ENCODE results near the gene TRAF3.
"Not testable (repeated sequence)": the region's sequence is repeated elsewhere in the genome, so short reads cannot be mapped to it uniquely, and the experiment has no call there.

Gene TRAF3

GRCh38 chr14:102835959-102836358 is 58.7 kb downstream of the TRAF3 start:
- H3K9me3 Mint-ChIP-seq = no peaks in the 10 kb centered on the region
- no peak for DNase-seq (ENCODE audit: low spot score in 2 of 2)
- no peak overlapping the region for H3K4me3 Mint-ChIP-seq
- peaks cover 30% of the 10 kb centered on the region for H3K36me3 Mint-ChIP-seq (ENCODE audit: insufficient read depth)
- H3K27me3 Mint-ChIP-seq = no peaks in the 10 kb centered on the region
- no peak overlapping the region for H3K27ac Mint-ChIP-seq (ENCODE audit: low read depth)
- H3K4me1 Mint-ChIP-seq = peaks cover 33% of the 10 kb centered on the region
- ATAC-seq (replicated peaks; ENCODE audit: extremely low read depth, poor library complexity, severe bottlenecking) = no peak

DNA sequence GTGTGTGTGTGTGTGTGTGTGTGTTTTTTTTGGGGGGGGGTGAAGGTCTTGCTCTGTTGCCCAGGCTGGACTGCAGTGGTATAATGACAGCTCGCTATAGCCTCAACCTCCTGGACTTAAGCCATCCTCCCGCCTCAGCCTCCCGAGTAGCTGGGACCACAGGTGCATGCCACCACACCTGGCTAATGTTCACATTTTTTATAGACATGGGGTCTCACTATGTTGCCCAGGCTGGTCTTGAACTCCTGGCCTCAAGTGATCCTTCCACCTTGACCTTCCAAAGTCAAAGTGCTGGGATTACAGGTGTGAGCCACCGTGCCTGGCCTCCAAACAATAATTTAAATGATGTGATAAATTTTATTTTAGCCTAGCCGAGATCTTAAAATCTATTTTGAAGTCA is 59.9 kb downstream of the TRAF3 start:
- peaks cover 30% of the 10 kb centered on the region for H3K4me1 Mint-ChIP-seq
- not testable (repeated sequence) for H3K27ac Mint-ChIP-seq (ENCODE audit: low read depth); ATAC-seq (replicated peaks; ENCODE audit: extremely low read depth, poor library complexity, severe bottlenecking); H3K9me3 Mint-ChIP-seq; DNase-seq (ENCODE audit: low spot score in 2 of 2); H3K4me3 Mint-ChIP-seq; H3K27me3 Mint-ChIP-seq
- peaks cover 28% of the 10 kb centered on the region for H3K36me3 Mint-ChIP-seq (ENCODE audit: insufficient read depth)

GRCh38 chr14:102838501-102838900 is 61.3 kb downstream of the TRAF3 start:
- DNase-seq (ENCODE audit: low spot score in 2 of 2) (no peak), ATAC-seq (replicated peaks; ENCODE audit: extremely low read depth, poor library complexity, severe bottlenecking) (no peak)
- H3K27me3 Mint-ChIP-seq = no peaks in the 10 kb centered on the region
- peaks cover 34% of the 10 kb centered on the region for H3K4me1 Mint-ChIP-seq
- H3K9me3 Mint-ChIP-seq = no peaks in the 10 kb centered on the region
- H3K27ac Mint-ChIP-seq (ENCODE audit: low read depth) = no peak overlapping the region
- no peak overlapping the region for H3K4me3 Mint-ChIP-seq
- peaks cover 27% of the 10 kb centered on the region for H3K36me3 Mint-ChIP-seq (ENCODE audit: insufficient read depth)

GRCh38 chr14:102840115-102840514 is 62.9 kb downstream of the TRAF3 start:
- H3K27ac Mint-ChIP-seq (ENCODE audit: low read depth) = no peak overlapping the region
- H3K27me3 Mint-ChIP-seq = no peaks in the 10 kb centered on the region
- no peak overlapping the region for H3K4me3 Mint-ChIP-seq
- DNase-seq (ENCODE audit: low spot score in 2 of 2) (no peak), ATAC-seq (replicated peaks; ENCODE audit: extremely low read depth, poor library complexity, severe bottlenecking) (no peak)
- peaks cover 28% of the 10 kb centered on the region for H3K4me1 Mint-ChIP-seq
- no peaks in the 10 kb centered on the region for H3K9me3 Mint-ChIP-seq
- peaks cover 20% of the 10 kb centered on the region for H3K36me3 Mint-ChIP-seq (ENCODE audit: insufficient read depth)

- H3K4me3 Mint-ChIP-seq = no peak overlapping the region
- H3K36me3 Mint-ChIP-seq (ENCODE audit: insufficient read depth) = peaks cover 19% of the 10 kb centered on the region
- no peak for ATAC-seq (replicated peaks; ENCODE audit: extremely low read depth, poor library complexity, severe bottlenecking)
These were observed 63.7 kb downstream of the TRAF3 start for GRCh38 chr14:102840771-102841528.

DNA sequence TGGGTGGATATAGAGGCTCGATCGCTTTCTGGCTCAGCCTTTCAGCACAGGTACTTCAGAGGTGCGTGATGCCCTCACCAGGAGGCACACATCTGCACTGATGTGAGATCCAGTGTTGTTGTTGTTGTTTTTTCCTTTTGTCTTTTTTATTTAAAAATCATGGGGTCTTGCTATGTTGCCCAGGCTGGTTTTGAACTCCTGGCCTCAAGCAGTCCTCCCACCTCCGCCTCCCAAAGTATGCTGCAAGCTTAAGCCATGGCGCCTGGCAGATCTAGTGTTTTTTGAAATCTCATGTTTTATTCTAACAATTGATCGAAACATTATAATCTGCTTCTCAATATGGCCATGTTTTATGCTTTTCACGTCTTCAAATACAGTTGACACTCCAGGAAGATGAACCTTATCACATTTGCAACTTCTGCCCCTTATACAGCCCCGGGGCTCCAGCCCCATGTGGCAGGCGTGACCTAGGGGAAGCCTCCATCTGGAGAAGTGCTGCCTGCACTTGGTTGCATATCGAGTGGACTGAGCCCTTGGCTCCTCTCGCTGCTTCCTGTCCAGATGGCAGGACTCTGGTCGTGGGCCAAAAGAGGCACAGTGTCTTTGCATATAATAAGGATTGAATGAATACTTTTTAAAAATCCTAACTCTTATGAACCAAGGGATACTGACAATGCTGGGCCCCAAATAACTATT is 71.7 kb downstream of the TRAF3 start:
- H3K4me3 Mint-ChIP-seq = no peak overlapping the region
- H3K4me1 Mint-ChIP-seq = peaks cover 19% of the 10 kb centered on the region
- ATAC-seq (replicated peaks; ENCODE audit: extremely low read depth, poor library complexity, severe bottlenecking) (no peak), DNase-seq (ENCODE audit: low spot score in 2 of 2) (no peak)
- no peaks in the 10 kb centered on the region for H3K9me3 Mint-ChIP-seq
- H3K27ac Mint-ChIP-seq (ENCODE audit: low read depth) = no peak overlapping the region
- H3K36me3 Mint-ChIP-seq (ENCODE audit: insufficient read depth) = peaks cover 12% of the 10 kb centered on the region
- H3K27me3 Mint-ChIP-seq = no peaks in the 10 kb centered on the region

More at GRCh38 chr14:102840771-102841528, 63.7 kb downstream of the TRAF3 start:
- H3K9me3 Mint-ChIP-seq = no peaks in the 10 kb centered on the region
- H3K27ac Mint-ChIP-seq (ENCODE audit: low read depth) = no peak overlapping the region
- H3K4me1 Mint-ChIP-seq = peaks cover 23% of the 10 kb centered on the region
- no peak for DNase-seq (ENCODE audit: low spot score in 2 of 2)
- H3K27me3 Mint-ChIP-seq = no peaks in the 10 kb centered on the region

GRCh38 chr14:102849526-102850379 is 72.5 kb downstream of the TRAF3 start:
- no peak overlapping the region for H3K27ac Mint-ChIP-seq (ENCODE audit: low read depth)
- ATAC-seq (replicated peaks; ENCODE audit: extremely low read depth, poor library complexity, severe bottlenecking) (no peak), DNase-seq (ENCODE audit: low spot score in 2 of 2) (no peak)
- H3K4me3 Mint-ChIP-seq = no peak overlapping the region
- H3K4me1 Mint-ChIP-seq = peaks cover 20% of the 10 kb centered on the region
- H3K36me3 Mint-ChIP-seq (ENCODE audit: insufficient read depth) = peaks cover 13% of the 10 kb centered on the region
- H3K27me3 Mint-ChIP-seq = no peaks in the 10 kb centered on the region
- H3K9me3 Mint-ChIP-seq = no peaks in the 10 kb centered on the region

DNA sequence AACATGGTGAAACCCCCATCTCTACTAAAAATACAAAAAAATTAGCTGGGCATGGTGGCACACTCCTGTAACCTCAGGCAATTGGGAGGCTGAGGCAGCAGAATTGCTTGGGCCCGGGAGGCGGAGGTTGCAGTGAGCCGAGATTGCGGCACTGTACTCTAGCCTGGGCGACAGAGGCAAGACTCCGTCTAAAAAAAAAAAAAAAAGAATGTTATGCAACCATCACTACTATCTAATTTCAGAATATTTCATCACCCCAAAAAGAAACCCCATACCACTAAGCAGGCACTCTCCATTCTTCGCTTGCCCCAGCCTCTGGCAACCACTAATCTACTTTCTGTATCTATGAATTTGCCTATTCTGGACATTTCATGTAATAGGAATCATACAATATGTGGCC is 76.4 kb downstream of the TRAF3 start:
- H3K4me1 Mint-ChIP-seq = peaks cover 30% of the 10 kb centered on the region
- H3K27ac Mint-ChIP-seq (ENCODE audit: low read depth) = no peak overlapping the region
- no peak overlapping the region for H3K4me3 Mint-ChIP-seq
- no peaks in the 10 kb centered on the region for H3K9me3 Mint-ChIP-seq
- no peak for DNase-seq (ENCODE audit: low spot score in 2 of 2)
- peaks cover 14% of the 10 kb centered on the region for H3K36me3 Mint-ChIP-seq (ENCODE audit: insufficient read depth)
- no peak for ATAC-seq (replicated peaks; ENCODE audit: extremely low read depth, poor library complexity, severe bottlenecking)
- no peaks in the 10 kb centered on the region for H3K27me3 Mint-ChIP-seq

- H3K4me1 Mint-ChIP-seq = peaks cover 25% of the 10 kb centered on the region
- H3K36me3 Mint-ChIP-seq (ENCODE audit: insufficient read depth) = peaks cover 14% of the 10 kb centered on the region
- no peak for ATAC-seq (replicated peaks; ENCODE audit: extremely low read depth, poor library complexity, severe bottlenecking)
These were observed 76.9 kb downstream of the TRAF3 start for GRCh38 chr14:102854091-102854703.

GRCh38 chr14:102856179-102856578 is 78.9 kb downstream of the TRAF3 start:
- no peak for DNase-seq (ENCODE audit: low spot score in 2 of 2)
- H3K9me3 Mint-ChIP-seq = no peaks in the 10 kb centered on the region
- no peak overlapping the region for H3K4me3 Mint-ChIP-seq
- no peak for ATAC-seq (replicated peaks; ENCODE audit: extremely low read depth, poor library complexity, severe bottlenecking)
- peaks cover 10% of the 10 kb centered on the region for H3K36me3 Mint-ChIP-seq (ENCODE audit: insufficient read depth)
- peaks cover 24% of the 10 kb centered on the region for H3K4me1 Mint-ChIP-seq
- no peak overlapping the region for H3K27ac Mint-ChIP-seq (ENCODE audit: low read depth)
- H3K27me3 Mint-ChIP-seq = no peaks in the 10 kb centered on the region

More at GRCh38 chr14:102854091-102854703, 76.9 kb downstream of the TRAF3 start:
- H3K27ac Mint-ChIP-seq (ENCODE audit: low read depth) = no peak overlapping the region
- no peaks in the 10 kb centered on the region for H3K9me3 Mint-ChIP-seq
- DNase-seq (ENCODE audit: low spot score in 2 of 2) = no peak
- no peaks in the 10 kb centered on the region for H3K27me3 Mint-ChIP-seq
- H3K4me3 Mint-ChIP-seq = no peak overlapping the region

DNA sequence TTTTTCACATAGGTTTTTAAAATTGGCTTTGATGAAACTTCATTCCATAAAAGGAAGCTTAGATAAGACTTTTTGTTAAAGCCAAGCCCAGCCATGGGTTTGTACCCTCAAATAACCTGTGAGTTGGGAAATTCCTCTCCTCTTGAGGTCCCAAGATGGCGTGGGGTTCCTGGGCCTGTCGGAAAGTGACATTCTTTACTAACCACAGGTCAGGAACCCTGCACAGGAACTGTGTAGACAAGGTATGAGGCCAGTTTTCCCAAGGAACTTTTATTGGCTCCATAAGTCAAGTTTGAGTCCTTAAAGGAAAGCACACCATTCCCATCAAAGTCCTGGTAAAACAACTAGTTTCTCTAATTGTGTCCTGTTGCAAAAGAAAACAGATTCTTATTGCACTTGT is 80.2 kb downstream of the TRAF3 start:
- H3K9me3 Mint-ChIP-seq = peaks cover 6% of the 10 kb centered on the region
- ATAC-seq (replicated peaks; ENCODE audit: extremely low read depth, poor library complexity, severe bottlenecking) = no peak
- no peak overlapping the region for H3K4me3 Mint-ChIP-seq
- no peaks in the 10 kb centered on the region for H3K27me3 Mint-ChIP-seq
- peaks cover 10% of the 10 kb centered on the region for H3K36me3 Mint-ChIP-seq (ENCODE audit: insufficient read depth)
- peaks cover 24% of the 10 kb centered on the region for H3K4me1 Mint-ChIP-seq
- H3K27ac Mint-ChIP-seq (ENCODE audit: low read depth) = no peak overlapping the region
- DNase-seq (ENCODE audit: low spot score in 2 of 2) = no peak

DNA sequence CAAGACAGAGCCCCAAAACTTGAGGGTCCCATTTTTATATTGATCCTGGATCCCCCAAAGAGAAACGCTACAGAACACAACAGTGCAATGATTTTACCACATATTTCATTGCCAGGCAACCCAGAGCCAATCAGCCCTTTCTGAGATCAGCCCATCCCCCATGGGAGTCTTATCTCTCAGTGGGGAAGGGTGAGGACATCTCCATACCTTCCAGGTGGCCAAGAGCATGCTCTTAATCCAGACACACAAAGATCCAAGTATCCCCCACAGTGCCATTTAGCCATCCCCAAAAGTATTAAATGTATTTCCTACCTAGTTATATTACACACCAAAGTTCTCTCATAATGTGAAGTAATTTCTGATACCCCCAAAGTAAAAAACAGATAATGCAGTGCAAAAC is 82.7 kb downstream of the TRAF3 start:
- no peaks in the 10 kb centered on the region for H3K27me3 Mint-ChIP-seq
- H3K27ac Mint-ChIP-seq (ENCODE audit: low read depth) = no peak overlapping the region
- H3K9me3 Mint-ChIP-seq = peaks cover 6% of the 10 kb centered on the region
- peaks cover 16% of the 10 kb centered on the region for H3K4me1 Mint-ChIP-seq
- no peak overlapping the region for H3K4me3 Mint-ChIP-seq
- H3K36me3 Mint-ChIP-seq (ENCODE audit: insufficient read depth) = peaks cover 8% of the 10 kb centered on the region
- ATAC-seq (replicated peaks; ENCODE audit: extremely low read depth, poor library complexity, severe bottlenecking) (no peak), DNase-seq (ENCODE audit: low spot score in 2 of 2) (no peak)

Measured in central memory CD8-positive, alpha-beta T cell (primary cell).